HG02840 (cell line): Measurements from ENCODE around the gene SACM1L.

Experiments
- ATAC-seq: cut with Tn5 transposase; IDR thresholded peaks from one replicate; pipeline ENCODE4 v1.9.1; 2021; ENCODE audit warnings: mild to moderate bottlenecking, moderate library complexity, moderate number of reproducible peaks; ENCODE audit not compliant: unreplicated experiment, low FRiP score

The SACM1L gene

DNA sequence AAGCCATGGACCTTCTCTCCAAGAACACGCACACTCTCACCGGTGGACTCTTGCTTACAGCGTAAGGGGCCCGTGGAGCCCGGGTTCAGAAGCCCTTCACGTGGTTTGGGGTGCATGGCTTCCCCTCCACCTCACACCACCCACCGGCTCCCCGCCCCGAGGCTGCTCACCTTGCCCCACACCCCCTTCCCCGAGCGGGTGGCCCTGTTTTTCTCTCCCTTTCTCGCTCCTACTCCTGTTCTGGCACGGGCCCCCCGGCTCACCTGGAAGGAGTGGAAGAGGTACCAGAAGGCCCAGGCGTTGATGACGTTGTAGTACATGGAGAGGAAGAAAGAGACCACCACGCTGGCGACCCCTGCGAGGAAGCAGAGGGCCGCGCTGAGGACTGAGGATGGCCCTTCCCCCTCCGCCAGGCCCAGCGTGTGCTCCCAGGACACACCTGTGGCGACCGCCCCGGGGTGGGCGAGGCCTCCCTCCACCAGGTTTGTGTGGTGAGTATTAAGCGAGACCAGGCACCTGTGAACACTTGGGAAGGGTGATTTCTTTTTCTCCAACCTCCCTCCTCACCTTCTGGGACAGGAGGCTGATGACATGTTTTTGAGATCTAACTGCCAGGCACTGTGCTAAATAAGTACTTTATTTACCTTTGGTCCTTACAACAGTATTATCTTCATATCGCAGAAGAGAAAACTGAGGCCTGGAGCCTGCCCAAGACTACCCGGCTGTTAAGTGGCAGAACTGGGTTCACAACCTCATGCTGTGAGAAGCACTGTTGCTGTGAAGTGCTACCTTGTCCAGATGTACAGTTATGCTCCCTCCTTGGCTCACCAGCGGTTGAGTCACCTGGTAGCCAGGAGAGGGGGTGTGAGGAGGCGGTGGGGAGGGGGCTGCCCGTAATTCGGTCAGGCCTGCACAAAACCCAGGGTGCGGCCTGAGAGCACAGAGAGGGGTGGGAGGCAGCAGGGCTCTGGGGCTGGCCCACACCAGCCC lies 90.8 kb downstream of the SACM1L start:
- no peak for ATAC-seq

DNA sequence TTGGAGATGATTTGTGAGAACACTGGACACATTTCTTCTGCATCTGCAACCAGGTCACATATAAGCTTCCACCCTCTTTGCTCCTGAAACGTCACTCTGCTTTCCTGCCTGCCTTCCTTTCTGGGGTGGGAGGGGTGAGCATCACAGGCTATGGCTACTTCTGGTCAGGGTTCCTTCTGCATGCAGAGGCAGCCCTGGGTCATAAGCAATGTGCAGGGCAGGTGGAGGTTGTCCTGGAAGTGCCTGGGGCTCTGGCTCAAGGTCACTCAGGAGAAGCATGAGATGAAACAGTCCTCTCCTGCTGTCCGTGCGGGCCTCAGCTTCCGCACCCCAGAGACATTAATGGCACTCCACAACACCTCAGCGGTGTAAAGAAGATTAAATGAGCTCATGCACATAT lies 92.1 kb downstream of the SACM1L start:
- ATAC-seq: no peak

DNA sequence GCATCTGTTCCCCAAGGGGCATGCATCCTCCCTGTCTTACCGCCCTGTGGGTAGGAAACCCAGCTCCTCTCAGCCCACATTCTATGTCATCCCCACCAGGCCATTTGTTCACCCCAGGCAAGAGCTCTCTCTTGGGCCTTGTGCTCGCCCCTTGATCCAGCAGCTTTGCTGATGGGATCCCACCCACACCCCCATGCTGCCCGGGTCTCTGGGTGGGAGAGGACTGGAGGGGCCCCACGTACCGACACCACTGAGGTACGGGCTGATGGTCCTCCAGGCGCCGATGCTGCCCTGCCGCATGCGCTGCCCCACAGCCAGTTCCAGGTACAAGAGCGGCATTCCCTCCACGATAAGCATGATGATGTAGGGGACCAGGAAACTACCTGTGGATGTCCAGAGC lies 92.6 kb downstream of the SACM1L start:
- no peak for ATAC-seq

DNA sequence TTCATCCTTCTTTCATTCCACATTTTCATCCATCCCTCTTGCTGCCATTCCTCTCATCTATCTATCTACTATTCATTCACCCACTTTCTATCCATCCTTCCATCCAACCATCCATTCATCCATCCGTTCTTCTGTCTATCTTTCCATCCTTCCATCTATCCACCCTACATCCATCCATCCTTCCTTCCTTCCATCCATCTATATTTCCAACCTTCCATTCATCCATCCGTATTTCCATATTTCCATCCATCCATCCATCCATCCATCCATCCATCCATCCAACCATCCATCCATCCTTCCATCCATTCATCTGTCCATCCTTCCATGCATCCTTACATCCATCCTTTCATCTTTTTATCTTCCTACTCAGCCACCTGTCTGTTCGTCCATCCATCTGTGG lies 93.2 kb downstream of the SACM1L start:
- ATAC-seq: no peak

DNA sequence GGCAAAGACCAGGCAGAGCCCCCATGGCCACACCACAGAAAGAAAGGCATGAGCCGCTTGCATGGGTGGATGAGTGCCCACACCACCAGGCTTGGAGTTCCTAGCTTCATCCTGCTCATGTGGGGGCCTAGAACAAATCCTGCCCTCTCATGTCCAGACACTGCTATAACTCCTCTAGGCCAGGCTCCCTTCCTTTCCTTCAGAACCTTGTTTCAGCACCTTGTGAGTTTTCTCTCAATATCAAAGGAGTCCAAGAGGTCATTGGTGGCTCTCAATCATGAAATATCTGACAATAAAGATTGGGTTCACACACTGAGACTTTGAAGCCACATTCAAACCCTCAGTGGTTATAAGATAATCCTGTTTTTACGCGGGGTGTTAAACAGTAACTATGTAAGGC lies 94.5 kb downstream of the SACM1L start:
- ATAC-seq: no peak

DNA sequence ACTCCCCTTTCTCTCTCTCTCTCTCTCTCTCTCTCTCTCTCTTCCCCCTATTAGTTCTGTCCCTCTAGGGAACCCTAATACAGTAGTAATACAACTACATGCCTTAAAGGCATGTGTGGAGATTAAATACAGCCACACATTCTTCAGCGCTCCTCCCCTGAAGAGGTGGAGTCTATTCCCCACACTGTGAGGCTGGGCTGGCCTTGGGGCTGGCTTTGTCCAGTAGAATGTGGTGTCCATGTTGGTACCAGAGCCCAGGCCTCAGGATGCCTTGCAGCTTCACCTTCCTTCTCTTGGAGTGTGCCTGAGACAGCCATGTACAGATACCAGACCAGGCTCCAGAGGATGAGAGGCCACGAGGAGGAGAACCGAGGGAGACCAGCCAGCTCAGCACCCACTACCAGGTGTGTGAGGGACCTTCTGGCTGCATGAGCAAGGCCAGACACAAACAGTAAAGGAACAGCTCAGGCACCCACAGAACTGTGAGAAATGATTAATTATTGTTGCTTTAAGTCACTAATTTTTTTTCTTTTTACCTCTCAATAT lies 96.5 kb downstream of the SACM1L start:
- no peak for ATAC-seq

DNA sequence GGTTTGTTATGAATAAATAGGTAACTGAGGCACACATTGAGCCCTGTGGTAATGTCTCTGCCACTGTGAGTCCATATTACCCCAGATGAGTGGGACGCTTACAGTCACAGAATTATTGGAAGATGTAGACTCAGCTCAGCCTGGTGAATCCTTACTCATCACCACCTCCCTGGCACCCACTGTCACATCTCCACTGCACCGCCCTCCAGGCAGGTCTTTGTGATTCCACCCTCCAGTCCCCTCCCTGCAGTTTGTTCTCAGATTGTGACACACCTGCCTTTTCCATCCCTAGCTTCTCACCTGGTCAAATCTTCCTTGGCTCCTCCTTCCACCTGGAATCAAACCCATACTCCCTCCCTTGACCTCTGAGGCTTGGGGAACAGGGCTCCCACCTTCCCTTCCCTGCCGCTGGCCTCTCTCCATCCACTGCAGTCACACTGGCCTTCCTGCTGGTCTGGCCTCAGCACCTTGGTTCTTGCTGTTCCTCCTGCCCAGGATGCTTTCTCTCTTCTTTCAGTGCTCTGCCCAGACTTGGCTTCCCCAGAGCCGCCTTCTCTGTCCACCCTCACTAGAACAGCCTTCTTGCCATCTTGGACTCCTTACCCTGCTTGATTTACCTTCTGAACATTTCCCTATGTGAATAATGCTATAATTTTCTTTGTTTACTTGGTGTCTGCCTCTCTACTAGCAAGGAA lies 97.8 kb downstream of the SACM1L start:
- no peak for ATAC-seq

DNA sequence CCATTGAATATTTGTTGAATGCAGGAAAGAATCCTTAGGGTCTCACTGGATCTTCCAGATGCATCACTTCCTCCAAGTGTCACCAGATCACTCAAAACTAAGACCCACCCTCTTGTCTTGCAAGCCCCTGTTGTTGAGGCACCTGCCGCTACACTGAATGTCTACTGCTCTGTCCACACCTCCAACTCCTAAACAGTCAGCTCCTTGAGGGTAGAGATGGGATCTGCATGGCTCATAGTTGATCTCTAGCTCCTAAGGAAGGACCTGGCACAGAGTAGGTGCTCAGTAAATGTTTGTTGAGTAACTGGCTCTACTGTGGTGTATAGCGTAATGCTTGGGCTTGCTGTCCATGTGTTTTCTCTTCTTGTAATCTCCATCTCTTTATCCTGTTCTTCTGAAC lies 98.4 kb downstream of the SACM1L start:
- ATAC-seq: no peak

DNA sequence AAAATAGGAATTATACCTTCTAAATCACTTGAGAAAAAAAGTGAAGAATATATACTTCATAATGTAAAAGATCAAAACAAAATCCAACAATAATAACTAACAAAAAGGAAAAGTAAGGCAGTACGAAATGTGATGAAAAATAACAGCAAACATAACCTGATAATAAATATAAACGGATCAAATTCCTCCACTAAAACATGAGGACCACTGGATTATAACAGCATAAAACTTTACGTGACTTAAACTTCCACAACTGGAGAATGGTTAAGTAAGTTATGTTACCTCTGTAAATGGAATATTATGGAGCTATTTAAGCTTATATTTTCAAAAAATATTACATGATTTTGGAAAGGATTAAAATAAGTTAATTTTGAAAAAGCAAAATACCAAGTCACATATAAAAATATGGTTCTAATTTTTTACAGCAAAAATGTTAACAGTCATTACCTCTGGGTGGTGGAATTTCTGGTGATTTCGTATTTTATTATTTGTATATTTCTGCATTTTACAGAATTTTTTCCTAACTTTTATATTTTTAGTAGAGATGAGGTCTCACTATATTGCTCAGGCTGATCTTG lies 100.1 kb downstream of the SACM1L start:
- no peak for ATAC-seq

DNA sequence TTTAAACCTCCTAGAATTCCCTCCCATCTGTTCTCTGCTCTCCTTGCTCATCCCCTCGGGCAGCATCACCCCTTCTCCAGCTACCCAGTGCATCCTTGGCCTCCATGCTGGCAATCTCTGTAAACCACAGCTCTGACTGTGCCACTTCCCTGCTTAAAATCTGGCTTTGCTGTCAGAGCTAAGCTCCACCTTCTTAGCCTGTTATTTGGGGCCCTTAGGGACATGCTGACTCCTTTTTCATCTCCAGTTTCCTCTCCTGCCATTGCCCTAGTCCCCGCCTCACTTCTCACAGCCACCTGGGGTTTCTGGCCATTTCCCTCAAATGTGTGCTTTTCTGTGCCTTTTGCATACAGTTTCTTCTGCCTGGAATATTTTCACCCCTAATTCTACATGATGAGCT lies 101.4 kb downstream of the SACM1L start:
- no peak for ATAC-seq

DNA sequence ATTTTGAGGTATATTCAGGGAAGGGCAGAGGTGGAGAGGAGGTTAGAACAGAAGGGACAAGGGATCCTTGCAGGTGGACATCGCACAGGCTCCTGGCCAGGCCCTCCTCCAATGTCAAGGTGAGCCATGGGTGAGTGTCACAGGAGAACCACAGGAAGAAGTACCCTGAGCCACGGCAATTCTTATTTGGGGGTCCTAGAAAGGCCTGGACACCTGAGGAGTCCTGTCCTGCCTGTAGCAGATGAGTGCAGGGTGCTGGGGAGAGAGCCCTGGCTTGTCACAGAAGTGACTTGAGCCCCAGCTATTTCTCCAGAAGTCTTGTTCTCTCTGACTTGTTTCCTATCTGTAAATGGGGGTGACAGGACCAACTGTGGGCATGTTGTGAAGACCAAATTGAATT lies 102.8 kb downstream of the SACM1L start:
- no peak for ATAC-seq

DNA sequence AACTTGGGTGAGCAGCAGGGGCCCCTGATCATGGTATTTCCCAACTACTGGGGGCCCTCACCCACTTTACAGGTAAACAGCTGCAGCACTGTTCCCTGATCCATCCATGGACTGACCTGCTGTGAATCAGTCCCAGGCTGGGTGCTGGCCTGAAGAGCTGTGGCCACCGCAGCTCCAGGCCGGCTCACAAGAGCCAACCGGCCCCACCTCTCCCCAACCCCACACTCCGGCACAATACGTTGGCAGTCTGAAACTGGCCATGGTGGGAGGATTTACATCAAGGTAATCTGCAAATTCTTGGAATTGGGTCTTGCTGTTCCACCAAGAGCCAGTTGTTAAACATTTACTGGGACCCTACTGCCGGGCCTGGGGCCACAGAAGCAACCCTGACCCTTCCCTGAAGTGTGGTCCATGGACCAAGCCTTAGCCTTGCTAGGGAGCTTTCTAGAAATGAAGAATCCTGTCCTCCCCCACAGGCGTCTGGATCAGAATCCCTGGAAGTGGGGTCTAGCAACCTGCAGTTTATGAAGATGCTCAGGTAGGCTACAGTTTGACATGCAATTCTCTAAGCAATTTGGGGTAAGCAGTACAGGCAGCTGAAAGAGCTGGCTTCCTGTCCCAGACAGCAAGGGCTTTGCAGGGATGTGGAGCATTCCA lies 103.4 kb downstream of the SACM1L start:
- ATAC-seq: no peak

DNA sequence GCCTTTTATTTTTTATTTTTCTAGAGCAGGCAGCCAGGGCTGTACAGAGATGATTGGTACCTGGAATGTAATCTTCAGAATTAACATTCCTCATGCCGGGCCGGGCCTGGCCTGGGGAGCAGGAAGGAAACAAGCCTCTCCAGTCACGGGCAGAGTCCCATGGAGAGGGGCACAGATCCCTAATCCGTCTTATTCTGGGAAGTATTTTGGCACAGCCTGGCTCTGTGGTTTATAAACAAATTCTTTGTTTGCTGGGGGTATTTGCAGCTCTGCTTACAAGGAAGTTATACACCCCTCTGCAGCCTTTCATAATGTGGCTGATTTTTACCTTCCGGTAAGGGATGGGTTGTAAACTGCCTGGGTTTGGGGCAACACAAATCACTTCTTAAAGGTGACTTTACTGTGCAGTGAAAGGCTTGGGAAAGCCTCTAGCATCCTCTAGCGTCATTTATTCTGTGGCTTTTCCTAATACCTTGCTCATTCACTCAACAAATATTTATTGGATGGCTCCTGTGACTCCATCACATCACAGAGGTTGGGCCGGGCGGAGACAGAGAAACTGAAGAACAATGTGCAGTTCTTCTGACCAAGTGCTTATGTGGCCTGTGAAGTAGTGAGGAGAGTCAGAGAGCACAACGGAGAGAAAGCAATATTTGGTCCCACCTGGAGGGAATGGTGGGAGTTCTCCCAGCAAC lies 104.4 kb downstream of the SACM1L start:
- ATAC-seq: no peak

DNA sequence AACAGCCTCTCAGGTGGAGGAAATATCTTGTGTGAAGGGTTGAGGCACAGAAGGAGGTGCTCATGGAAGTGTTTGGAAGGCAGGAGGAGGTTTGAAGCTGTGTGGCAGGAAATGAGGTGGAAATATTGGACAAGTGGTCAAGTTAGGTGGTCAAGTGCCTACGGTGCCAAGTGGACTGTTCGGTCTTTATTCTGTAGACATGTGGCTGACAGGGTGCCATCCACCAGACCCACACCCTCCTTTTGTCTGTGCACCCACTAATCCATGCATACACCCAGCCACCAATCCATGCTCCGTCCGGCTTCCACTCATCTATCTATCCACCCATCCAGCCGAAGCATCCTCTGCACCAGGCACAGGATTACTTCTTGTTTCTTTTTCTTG lies 105.0 kb downstream of the SACM1L start:
- no peak for ATAC-seq

DNA sequence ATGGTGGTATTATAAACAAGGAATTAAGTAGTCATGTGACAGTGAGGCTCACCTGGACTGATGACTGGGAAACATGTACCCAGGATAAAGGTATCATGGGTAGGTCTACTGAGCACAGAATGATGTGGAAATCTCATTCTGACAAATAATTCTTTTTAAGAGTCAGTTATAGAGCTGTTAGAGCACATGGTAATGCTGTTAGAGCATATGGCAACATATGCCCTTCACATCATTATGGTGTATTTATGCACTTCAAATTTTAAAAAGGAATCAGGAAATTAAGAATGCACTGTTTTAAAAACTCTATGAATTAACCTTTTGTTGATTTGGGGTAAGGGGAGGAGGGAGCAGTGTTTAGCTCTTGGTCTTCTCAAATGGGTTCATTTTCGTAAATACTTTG lies 105.5 kb downstream of the SACM1L start:
- ATAC-seq: no peak
